NCI-H524 (cell line): ENCODE measurements around the gene FNDC10.
"Not testable (repeated sequence)": the region's sequence is repeated elsewhere in the genome, so short reads cannot be mapped to it uniquely, and the experiment has no call there.

Experiments used
- DNase-seq, 2 experiments: peaks; one replicate each; lab custom pipeline; 2025; lab: John Stamatoyannopoulos, UW

FNDC10 gene

GRCh38 chr1:1567152-1567875 is 32.6 kb downstream of the FNDC10 start:
- DNase-seq = no peak

GRCh38 chr1:1565340-1565739 is 34.6 kb downstream of the FNDC10 start:
- no peak for DNase-seq

GRCh38 chr1:1564268-1564667 is 35.7 kb downstream of the FNDC10 start:
- no peak for DNase-seq

DNA sequence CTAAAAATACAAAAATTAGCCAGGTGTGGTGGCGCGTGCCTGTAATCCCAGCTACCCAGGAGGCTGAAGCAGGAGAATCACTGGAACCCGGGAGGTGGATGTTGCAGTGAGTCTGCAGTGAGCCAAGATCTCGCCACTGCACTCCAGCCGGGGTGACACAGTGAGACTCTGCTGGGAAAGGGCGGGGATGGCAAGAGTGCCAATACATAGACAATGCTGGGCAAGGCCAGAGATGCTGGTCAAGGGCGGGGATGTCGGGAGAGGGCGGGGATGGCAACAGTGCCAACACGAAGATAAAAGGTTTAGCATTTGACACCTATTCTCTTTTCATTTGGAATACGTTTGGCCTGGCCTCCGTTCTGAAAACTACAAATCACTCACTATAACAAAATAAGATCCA is 36.2 kb downstream of the FNDC10 start:
- no peak for DNase-seq

DNA sequence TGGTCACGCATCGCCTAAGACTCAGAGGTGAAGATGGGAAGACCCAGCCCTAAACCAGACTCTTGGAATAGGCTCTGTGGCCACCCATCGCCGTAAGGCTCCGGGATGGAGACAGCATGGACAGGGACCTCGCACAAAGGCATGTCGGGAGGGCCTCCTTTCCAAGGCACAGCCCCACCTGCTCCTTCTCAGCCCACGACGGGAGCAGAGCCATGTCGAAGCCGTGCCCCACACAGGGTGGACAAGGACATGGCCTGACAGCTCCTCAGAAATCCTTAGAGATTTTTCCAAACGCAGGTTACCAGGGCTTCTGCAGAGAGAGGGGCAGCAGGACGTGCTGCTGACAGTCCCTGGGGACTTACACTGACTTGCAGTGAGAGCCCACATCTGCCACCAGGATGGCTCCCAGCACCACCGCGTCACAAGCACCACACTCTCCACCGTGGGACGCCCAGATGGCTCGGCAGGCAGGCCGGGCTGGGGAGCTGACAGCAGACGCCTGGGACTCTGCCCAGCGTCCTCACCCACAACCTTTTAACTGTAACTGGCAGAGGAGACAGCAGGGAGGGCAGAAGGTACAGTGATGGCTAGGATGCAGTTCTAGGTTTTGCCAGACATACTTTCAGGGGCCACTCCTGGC is 37.3 kb downstream of the FNDC10 start:
- DNase-seq = peak; percentile 92 to 97

- DNase-seq = no peak
Observed at GRCh38 chr1:1561801-1562470, 38.0 kb downstream of the FNDC10 start.

GRCh38 chr1:1560178-1560577 is 39.8 kb downstream of the FNDC10 start:
- no peak for DNase-seq

DNA sequence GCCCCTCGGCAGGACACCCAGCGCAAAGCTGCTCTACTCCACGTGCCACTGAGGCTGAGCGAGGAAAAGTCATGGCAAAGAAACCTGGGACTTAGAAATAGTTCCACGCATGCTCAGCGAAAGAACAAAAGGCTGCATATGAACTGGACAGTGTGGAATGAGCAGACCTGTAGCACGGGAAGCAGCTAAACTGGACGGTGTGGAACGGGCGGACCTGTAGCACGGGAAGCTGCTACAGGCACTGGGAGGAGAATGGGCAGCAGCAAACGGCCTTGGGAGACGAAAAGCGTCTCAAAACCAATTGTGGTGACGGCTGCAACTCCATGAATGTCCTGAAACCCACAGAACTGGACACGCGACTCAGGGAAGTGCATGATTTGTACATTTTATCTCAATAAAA is 40.9 kb downstream of the FNDC10 start:
- no peak for DNase-seq

DNA sequence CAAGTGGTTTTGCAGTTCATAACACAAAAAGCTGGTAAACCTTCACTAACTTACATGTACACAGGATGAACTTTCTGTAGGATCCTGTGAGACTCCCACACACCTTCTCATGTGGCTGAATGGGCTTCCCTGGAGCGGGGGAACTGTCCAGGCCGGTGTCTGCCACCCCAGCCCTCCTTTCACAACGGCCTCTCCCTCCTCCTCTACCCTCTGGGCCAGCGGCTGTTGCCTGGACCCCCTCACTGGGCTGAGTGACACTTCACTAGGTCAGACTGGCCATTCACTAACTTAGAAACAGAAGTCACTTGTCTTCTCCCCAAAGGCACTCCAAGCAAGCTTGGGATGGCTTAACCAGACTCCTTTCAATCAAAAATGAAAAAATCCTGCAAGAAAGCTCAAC is 41.3 kb downstream of the FNDC10 start:
- no peak for DNase-seq

GRCh38 chr1:1557688-1558087 is 42.2 kb downstream of the FNDC10 start:
- not testable (repeated sequence) for DNase-seq

DNA sequence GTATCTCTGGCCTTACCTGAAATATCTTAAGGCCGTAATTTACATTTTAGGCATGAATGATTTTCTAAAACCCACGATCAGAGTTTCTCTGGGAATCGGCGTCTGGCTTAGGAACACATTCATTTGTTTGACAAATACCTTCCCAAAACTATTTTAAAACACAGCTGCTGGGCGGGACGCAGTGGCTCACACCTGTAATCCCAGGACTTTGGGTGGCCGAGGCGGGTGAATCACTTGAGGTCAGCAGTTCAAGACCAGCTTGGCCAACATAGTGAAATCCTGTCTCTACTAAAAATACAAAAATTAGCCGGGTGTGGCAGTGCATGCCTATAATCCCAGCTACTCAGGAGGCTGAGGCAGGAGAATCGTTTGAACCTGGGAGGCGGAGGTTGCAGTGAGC is 43.0 kb downstream of the FNDC10 start:
- not testable (repeated sequence) for DNase-seq

GRCh38 chr1:1556505-1556904 is 43.4 kb downstream of the FNDC10 start:
- no peak for DNase-seq

DNA sequence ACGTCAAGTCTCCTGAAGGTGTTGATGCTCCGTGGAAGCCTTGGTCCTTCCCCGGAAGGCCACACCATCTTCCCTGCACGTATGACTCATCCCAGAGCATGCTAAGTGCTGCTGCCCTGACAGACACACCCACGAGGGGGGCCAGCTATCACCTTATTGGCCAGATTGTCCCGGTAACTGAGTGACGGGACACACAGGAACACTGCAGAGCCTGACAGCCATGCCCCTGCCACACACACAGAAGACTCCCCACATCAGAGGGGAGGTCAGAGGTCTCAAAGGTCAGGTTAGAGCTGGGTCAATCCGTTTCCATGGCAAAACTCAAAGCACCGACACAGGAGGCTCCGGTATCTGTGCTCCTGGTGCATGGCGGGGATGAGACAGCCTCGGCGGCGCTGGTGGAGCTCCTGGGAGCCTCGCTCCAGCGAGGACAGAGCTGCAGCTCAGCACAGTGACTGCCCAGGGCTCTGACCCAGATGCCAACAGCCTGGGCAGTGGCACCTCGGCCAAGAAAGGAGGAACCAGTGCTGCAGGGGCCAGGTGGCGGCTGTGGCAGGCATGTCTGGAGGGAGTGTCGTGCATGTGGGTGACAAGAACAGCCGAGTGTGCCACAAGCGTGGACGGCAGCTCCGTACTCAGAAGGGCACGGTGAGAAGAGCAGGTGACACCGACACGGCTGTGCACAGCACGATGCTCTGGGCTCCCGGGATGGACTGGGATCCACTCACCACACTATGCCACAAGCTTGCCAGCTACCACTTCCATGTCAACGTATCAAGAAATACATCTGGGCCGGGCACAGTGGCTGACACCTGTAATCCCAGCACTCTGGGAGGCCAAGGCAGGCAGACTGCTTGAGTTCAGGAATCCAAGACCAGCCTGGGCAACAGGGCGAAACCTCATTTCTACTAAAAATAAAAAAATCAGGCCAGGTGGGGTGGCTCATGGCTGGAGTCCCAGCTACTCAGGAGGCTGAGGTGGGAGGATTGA is 44.7 kb downstream of the FNDC10 start:
- no peak for DNase-seq

GRCh38 chr1:1554550-1554925 is 45.4 kb downstream of the FNDC10 start:
- no peak for DNase-seq

DNA sequence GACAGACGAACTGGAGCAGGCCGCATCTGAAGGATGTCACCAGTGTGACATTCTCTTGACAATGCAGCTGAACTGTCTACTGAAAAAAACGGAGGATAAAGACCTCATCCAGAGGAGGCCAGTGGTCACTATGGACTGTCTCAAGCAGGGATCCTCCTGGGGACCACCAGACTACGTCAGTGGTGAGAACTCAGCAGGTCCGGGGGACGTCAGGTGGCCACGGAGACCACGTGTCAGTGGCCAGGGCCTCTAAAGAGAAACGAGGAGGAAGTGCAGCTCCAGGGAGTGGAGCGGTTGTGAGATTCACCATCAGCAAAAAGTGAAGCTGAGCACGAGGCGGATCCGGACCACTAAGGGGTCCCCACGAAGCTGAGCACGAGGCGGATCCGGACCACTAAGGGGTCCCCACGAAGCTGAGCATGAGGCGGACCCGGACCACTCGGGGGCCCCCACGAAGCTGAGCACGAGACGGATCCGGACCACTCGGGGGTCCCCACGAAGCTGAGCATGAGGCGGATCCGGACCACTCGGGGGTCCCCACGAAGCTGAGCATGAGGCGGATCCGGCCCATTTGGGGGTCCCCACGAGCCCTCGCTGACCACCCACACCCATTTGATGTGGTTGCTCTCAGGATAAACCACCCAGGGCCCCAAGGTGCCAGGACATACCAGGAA is 46.0 kb downstream of the FNDC10 start:
- DNase-seq = no peak

DNA sequence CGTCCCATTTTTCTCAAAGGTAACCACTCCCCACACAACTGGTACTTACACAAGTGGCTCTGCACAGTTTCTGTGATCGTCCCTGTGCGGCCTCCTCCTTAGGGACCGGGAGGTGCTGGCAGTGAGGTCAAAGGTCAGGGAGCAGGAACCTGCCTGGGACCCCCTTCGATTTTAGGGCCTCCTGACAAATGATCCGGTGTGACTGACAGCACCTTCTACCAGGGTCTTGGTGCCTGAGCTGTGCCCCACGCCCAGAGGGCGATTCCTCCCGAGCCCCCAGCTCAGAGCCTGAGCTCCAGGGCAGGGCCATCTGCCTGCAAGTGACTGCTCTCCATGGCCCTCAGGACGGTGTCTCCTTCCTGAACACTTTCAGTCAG is 47.7 kb downstream of the FNDC10 start:
- no peak for DNase-seq

DNA sequence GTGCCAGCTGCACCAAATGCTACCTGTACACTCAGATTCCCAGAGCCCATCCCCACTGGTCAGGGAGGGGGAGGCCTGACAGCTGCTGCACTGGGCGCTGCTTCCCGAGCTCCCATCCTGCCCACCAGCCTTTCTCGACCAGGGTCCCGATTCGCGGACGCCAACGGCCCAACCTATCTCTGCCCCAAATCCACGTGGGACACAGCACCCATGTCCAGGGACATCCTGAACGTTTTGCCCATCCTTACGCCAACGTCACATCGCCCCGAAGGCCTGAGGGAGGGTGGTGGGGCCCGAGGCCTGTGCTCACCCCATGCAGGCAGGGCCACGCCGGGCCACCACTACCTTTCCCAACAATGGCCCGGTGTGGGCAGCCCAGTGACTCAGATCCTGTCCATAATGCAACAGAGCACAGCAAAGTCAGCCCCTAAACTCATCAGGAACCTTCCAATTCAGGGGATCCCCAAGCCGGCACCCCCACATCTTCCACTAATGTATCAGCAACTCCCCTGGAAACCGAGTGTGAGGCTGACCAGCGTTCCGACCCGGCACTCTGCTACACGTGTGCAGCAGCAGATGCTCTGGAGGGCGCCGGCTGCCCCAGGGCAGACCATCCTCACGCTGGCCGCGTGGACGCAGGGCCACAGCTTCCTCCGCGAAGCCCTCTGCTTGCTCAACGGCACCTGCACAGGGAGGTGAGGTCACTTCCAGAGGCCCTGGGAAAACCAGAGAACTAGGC is 48.2 kb downstream of the FNDC10 start:
- DNase-seq = no peak

DNA sequence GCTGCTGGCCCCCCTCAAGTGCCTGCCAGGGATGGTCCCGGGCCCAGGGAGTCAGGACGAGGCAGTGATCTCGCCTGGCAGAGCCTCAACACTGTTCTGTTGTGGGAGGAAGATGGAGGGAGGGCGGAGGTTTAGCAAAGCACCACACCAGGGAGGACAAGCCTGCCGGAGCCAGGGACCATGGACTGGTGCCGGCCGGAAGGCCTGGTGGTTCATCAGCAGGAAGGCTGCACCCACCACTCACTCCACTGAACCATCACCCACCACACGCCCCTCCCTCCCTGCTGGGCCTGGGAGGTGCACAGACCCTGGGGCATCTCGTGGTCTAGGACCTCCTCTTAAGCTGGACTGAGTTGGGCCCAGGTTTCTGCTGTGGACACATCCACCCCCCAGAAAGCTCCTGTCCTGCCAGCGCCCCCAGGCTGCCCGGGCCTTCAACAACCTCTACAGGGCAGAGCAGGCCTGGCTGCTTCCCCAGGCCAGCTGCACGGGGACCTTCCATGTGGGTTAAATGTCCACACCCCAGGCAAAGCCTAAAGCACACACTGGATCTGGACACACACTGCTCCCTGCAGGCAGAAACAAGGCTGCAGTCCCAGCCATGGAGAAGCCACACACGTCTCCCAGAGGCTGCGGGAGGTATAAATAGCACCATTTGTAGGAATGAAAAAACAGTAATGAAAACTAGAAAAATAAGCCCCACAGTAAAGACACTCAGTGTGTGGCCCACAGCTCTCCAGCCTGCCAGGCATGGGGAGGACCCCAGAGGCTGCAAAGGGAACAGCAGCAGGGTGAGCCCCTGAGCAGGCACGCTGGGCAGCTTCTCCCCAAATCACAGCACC is 49.1 kb downstream of the FNDC10 start:
- DNase-seq = no peak

GRCh38 chr1:1550087-1550486 is 49.8 kb downstream of the FNDC10 start:
- no peak for DNase-seq

DNA sequence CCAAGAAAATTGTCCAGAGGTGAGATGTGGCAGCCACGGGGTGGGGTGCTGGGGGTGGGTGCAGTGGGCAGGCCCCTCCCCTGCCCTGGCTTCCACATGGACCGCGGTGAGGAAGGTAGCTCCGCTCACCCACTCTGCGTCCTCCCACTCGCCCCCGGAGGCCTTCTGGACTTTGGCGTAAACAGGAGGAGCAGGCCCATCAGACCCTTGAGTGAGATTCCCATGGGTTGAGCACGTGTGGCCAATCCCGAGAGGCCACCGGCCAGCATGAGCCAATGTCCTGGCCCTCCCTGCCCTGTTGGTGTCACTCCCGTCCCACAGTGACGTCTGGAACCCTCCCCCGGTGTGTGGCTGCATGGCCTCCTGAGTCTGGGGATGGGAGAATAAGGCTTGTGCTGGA is 51.3 kb downstream of the FNDC10 start:
- DNase-seq = no peak
